Activated CD4-positive, alpha-beta T cell treated with anti-CD3 and anti-CD28 coated beads, Interleukin-2, Interleukin-6, amounts not matched to agents 100 ng/mL and 50 ng/mL, durations not matched to agents 16 hours and 8 hours (primary cell): ENCODE results near the gene COG1.

Experiments
- DNase-seq: peaks from one replicate; pipeline ENCODE4 v3.0.0-alpha.2; 2020

Gene COG1

GRCh38 chr17:73174126-73174525, 18.7 kb upstream of the COG1 start:
- DNase-seq = no peak

- DNase-seq = no peak
Observed at GRCh38 chr17:73175962-73176565, 16.8 kb upstream of the COG1 start.

GRCh38 chr17:73179387-73179786, 13.5 kb upstream of the COG1 start:
- no peak for DNase-seq

GRCh38 chr17:73179878-73180277, 13.0 kb upstream of the COG1 start:
- no peak for DNase-seq

- no peak for DNase-seq
Observed at GRCh38 chr17:73182616-73183310, 10.1 kb upstream of the COG1 start.

- no peak for DNase-seq
Observed at GRCh38 chr17:73184136-73184993, 8.5 kb upstream of the COG1 start.

- DNase-seq = no peak
Observed at GRCh38 chr17:73186283-73187050, 6.4 kb upstream of the COG1 start.

GRCh38 chr17:73187203-73187769, 5.6 kb upstream of the COG1 start:
- DNase-seq = no peak

- DNase-seq = no peak
Observed at GRCh38 chr17:73188011-73188410, 4.8 kb upstream of the COG1 start.

- no peak for DNase-seq
Observed at GRCh38 chr17:73189417-73190099, 3.3 kb upstream of the COG1 start.

GRCh38 chr17:73191443-73192205, 1.2 kb upstream of the COG1 start:
- DNase-seq = peak; percentile 81

- peak; percentile 69 for DNase-seq
Observed at GRCh38 chr17:73192206-73192893, 505 bp upstream of the COG1 start.

GRCh38 chr17:73194514-73195222, 1.8 kb downstream of the COG1 start:
- no peak for DNase-seq

- no peak for DNase-seq
Observed at GRCh38 chr17:73196500-73196899, 3.6 kb downstream of the COG1 start.

GRCh38 chr17:73197161-73197560, 4.3 kb downstream of the COG1 start:
- DNase-seq = no peak

GRCh38 chr17:73198201-73198929, 5.5 kb downstream of the COG1 start:
- DNase-seq = no peak

- no peak for DNase-seq
Observed at GRCh38 chr17:73198930-73199260, 6.0 kb downstream of the COG1 start.

- no peak for DNase-seq
Observed at GRCh38 chr17:73199751-73200317, 7.0 kb downstream of the COG1 start.

GRCh38 chr17:73200476-73200875, 7.6 kb downstream of the COG1 start:
- no peak for DNase-seq
